Panc1 (cell line): ENCODE data around the gene GATB.

Source experiments
- CTCF ChIP-seq: fragments of 450-650 bp; IDR thresholded peaks from 2 replicates; pipeline ENCODE4 v1.5.1; 2017; ENCODE audit warnings: mild to moderate bottlenecking
- REST ChIP-seq, 2 experiments: IDR thresholded peaks; 2 replicates each; pipeline ENCODE4 v1.6.1; 2011 to 2012; ENCODE audit warnings: low read depth in 2 of 2, control low read depth in 1 of 2, low read length in 1 of 2, mild to moderate bottlenecking in 1 of 2, moderate library complexity in 1 of 2; ENCODE audit not compliant: insufficient read depth in 1 of 2
- SIN3A ChIP-seq: IDR thresholded peaks from 2 replicates; pipeline ENCODE4 v1.6.1; 2012; ENCODE audit warnings: low read depth, mild to moderate bottlenecking, low read length, moderate library complexity, borderline replicate concordance; ENCODE audit not compliant: insufficient read depth

GRCh38 chr4:151717314-151717713 lies 43.5 kb downstream of the GATB start:
- TF ChIP-seq CTCF (no peak), REST (IDR thresholded peaks at IDR 0.05; ENCODE audit: insufficient read depth in 1 of 2, low read depth in 2 of 2, low read length in 1 of 2) (no peak), SIN3A (no peak)
